VCaP (cell line): Measurements from ENCODE around the gene CDIPT.
A peak's percentile ranks its signal among the peaks of the same experiment; 100 is the strongest.

Experiments used
- H3K27ac ChIP-seq: fragments of 450-650 bp; 2 replicates; pipeline ENCODE4 v1.5.1; 2017
- TF ChIP-seq, protein P1 (sequence below): fragments of 450-650 bp; conservative IDR thresholded peaks from 2 replicates; pipeline ENCODE4 v1.5.1; 2017; ENCODE audit warnings: mild to moderate bottlenecking, moderate library complexity

The CDIPT gene

DNA sequence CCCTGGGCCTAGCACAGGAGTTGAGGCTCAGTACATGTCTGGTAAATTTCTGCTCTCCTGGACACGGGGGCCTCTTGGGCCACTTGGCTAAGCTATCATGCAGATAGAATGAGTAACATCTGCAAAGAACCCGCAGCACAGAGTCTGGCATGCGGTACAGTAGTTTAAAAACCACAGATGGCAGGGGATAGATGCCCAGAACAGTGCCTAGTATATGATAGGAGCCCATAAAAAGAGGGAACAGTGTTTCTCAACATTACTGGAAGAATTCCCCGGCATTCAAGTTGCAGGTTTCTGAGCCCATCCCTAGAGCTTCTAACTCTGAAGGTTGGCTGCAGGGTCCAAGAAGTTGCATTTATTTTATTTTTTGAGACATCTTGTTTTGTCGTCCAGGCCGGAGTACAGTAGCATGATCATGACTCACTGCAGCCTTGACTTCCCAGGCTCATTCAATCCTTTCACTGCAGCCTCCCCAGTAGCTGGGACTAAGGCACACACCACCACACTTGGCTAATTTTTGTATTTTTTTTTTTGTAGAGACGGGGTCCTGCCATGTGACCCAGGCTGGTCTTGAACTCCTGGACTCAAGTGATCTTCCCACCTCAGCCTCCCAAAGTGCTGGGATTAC is 5.8 kb downstream of the CDIPT start:
- TF ChIP-seq, protein P1, sequence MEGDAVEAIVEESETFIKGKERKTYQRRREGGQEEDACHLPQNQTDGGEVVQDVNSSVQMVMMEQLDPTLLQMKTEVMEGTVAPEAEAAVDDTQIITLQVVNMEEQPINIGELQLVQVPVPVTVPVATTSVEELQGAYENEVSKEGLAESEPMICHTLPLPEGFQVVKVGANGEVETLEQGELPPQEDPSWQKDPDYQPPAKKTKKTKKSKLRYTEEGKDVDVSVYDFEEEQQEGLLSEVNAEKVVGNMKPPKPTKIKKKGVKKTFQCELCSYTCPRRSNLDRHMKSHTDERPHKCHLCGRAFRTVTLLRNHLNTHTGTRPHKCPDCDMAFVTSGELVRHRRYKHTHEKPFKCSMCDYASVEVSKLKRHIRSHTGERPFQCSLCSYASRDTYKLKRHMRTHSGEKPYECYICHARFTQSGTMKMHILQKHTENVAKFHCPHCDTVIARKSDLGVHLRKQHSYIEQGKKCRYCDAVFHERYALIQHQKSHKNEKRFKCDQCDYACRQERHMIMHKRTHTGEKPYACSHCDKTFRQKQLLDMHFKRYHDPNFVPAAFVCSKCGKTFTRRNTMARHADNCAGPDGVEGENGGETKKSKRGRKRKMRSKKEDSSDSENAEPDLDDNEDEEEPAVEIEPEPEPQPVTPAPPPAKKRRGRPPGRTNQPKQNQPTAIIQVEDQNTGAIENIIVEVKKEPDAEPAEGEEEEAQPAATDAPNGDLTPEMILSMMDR = no peak
- H3K27ac ChIP-seq = no peak overlapping the region

DNA sequence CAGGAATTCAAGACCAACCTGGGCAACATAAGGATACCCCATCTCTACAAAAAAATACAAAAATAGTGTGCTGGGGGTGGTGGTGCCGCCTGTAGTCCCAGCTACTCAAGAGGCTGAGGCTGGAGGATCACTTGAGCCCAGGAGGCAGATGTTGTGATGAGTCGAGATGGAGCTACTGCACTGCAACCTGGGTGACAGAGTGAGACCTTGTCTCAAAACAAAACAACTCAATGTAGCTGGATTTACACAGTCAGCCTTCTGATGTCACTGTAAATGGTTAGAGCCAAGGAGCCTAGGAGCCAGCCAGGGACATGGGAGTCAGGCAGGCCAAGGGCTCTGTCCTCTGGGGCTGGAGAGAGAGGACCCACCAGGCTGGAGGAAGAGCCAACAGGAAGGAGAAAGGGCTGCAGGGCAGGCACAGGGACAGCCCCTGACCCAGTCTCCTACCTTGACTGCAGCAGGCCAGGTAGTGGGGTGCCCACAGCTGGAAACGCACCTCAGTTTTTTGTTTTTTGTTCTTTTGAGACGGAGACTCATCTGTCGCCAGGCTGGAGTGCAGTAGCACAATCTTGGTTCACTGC is 8.4 kb downstream of the CDIPT start:
- TF ChIP-seq, protein P1 = no peak
- no peak overlapping the region for H3K27ac ChIP-seq

- H3K27ac ChIP-seq = no peak overlapping the region
- TF ChIP-seq, protein P1 = no peak
These were observed 10.4 kb downstream of the CDIPT start for GRCh38 chr16:29852654-29853053.

DNA sequence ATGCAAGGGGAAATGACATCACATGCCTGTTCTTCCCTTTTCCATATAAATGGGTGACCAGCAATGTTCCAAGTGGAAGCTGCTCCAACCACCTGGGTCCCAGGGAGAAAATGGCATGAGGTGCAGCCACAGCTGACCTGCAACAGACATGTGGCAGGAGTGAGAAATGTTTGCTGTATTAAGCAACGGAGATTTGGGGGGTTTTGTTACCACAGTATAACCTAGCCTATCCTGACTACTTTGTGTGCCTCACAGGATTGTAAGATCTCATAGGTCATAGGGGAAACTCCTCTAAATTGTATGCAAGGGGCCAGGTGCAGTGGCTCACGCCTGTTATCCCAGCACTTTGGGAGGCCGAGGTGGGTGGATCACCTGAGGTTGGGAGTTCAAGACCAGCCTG is 12.0 kb downstream of the CDIPT start:
- TF ChIP-seq, protein P1 = no peak
- H3K27ac ChIP-seq = no peak overlapping the region

GRCh38 chr16:29849505-29849904 is 13.5 kb downstream of the CDIPT start:
- H3K27ac ChIP-seq = no peak overlapping the region
- TF ChIP-seq, protein P1 = no peak

DNA sequence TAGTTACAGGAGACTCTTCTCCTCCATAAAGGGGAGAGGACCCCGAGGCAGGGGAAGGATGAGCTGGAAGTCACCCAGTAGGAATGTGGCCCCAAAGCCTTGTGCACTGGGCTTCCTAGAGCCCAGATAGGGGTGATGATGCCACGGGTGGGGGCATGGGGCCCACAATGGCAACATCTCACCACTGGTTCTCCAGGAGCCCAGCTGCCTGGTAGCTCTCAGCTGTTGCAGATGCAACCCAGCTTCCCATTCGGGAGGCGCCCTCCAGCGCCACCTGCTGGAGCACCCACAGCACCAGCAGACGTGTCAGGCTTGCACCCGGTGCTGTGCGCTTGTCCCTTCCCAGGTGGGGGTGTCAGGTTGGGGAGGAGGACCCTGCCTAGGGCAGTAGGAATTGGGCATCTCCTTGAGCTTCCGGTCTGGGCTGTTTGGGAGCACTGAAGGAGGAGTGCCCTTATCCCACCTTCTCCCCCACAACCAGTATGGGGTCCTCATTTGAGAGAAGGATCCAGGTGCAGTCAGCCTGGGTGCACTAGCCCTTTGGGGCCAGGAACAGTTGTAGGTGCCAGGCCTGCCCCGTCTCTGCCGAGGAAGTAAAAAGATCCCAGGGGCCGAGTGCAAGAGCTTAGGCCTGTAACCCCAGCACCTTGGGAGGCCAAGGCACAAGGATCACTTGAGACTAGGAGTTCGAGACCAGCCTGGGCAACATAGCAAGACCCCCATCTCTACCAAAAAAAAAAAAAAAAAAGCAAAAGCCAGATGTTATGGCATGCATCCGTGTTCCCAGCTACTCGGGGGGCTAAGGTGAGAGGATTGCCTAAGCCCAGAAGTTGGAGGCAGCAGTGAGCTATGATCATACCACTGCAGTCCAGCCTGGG is 14.4 kb downstream of the CDIPT start:
- no peak overlapping the region for H3K27ac ChIP-seq
- TF ChIP-seq, protein P1 = peak; percentile 51

DNA sequence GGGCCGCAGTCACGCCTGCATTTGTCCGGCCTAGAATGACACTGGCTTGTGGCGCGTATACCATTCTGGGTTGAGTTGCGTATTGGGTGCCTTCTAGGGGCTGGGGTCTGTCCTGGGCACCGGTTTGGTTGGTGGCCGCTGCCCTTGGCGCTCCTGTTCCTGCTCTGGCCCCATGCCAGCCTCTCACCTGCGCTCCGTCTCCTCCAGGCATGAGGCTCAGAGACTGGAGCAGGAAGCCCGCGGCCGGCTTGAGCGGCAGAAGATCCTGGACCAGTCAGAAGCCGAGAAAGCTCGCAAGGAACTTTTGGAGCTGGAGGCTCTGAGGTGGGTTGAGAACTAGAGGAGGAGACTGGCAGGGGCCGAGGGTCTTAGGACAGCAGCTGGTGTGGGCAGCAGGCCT is 17.4 kb downstream of the CDIPT start:
- no peak overlapping the region for H3K27ac ChIP-seq
- TF ChIP-seq, protein P1 = no peak
